Activated B cell treated with CpG ODN at 0.5 μM for 24 hours (primary cell): Measurements from ENCODE around the gene RABL6. TPM values are rescaled to one million over a fixed set of nuclear protein-coding genes. Genes with fewer than 3 reads are reported as not detected.
"Not testable (repeated sequence)": the region's sequence is repeated elsewhere in the genome, so short reads cannot be mapped to it uniquely, and the experiment has no call there.

Experiments
- ATAC-seq: fragments of 200-7000 bp; cut with Tn5 transposase; one replicate; pipeline ENCODE4 v1.10.0; 2021; ENCODE audit warnings: low read depth, mild to moderate bottlenecking, moderate library complexity
- CTCF ChIA-PET: fragments of 350-600 bp; sonication (Branson Sonifier 250); formaldehyde crosslinking; loops from one replicate; lab custom pipeline; 2021; ENCODE audit warnings: antibody characterized with exemption; lab: Charles Lee
- POLR2A ChIA-PET: fragments of 350-600 bp; sonication (Branson Sonifier 250); formaldehyde crosslinking; loops from one replicate; lab custom pipeline; 2021; ENCODE audit warnings: antibody characterized with exemption; lab: Charles Lee
- DNase-seq: peaks from one replicate; pipeline ENCODE4 v3.0.0; 2022
- H3K27ac Mint-ChIP-seq: one replicate; pipeline ENCODE4 v1.8.0; 2020; ENCODE audit warnings: mixed read lengths
- H3K27me3 Mint-ChIP-seq: one replicate; pipeline ENCODE4 v1.8.0; 2021; ENCODE audit warnings: mixed read lengths
- H3K36me3 Mint-ChIP-seq: one replicate; pipeline ENCODE4 v1.8.0; 2021; ENCODE audit warnings: low read depth, mixed read lengths
- H3K4me1 Mint-ChIP-seq: one replicate; pipeline ENCODE4 v1.8.0; 2021; ENCODE audit warnings: mixed read lengths
- H3K4me3 Mint-ChIP-seq: one replicate; pipeline ENCODE4 v1.8.0; 2020; ENCODE audit warnings: mild to moderate bottlenecking, mixed read lengths
- H3K9me3 Mint-ChIP-seq: one replicate; pipeline ENCODE4 v1.8.0; 2020; ENCODE audit warnings: mixed read lengths
- CTCF ChIP-seq: fragments of 200-600 bp; IDR thresholded peaks from one replicate; pipeline ENCODE4 v1.8.0; 2022; ENCODE audit warnings: antibody characterized with exemption, mild to moderate bottlenecking
- intact Hi-C: fragments of 100-400 bp; cut with micrococcal nuclease; formaldehyde crosslinking; loops from one replicate; pipeline ENCODE4 v1.15.1; 2024
- total RNA-seq: library from RNA; stranded (reverse); gene quantifications from 2 replicates; pipeline ENCODE4 v1.2.3, GENCODE V29; 2022

Gene RABL6
- total RNA-seq, 1 donor from 2014 or later, result 75.0 TPM

DNA sequence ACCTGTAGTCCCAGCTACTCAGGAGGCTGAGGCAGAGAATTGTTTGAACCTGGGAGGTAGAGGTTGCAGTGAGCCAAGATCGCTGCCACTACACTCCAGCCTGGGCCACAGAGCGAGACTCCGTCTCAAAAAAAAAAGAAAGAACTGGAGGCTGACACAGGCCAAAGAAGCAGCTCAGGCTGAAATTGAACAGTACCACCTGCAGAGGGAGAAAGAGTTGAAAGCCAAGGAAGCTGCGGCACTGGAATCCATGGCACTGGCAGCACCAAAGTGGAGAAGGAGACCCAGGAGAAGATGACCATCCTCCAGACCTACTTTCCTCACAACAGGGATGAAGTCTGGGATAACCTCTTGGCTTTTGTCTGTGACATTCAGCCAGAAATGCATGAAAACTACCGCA is 27.9 kb upstream of the RABL6 start:
- ChIA-PET CTCF (no interaction called here), POLR2A (no interaction called here)
- Mint-ChIP-seq H3K36me3 (no peaks in the 10 kb centered on the region), H3K27me3 (peaks cover 18% of the 10 kb centered on the region), H3K4me1 (peaks cover 8% of the 10 kb centered on the region), H3K4me3 (no peak overlapping the region), H3K27ac (no peak overlapping the region), H3K9me3 (no peaks in the 10 kb centered on the region)
- ATAC-seq, result no peak
- DNase-seq, result no peak
- no peak for TF ChIP-seq CTCF
- intact Hi-C loops, result no loop called here

DNA sequence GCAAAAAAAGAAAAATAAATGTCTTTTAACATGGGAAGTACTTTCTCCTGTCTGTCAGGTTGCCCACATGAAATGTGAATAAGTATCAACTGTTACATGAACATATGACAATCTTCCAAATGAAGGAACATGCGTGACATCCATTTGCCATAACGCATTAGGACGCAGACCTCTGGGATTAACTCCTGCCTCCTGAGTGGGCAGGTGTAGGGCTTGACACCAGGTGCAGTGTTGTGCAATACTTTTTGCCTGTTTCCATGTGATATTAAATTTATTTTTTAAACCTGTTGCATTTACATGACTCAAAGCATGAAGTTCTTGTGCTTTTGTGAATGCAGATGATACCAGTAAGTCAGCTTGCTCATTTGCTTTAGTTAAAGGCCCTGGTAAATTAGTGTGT is 25.3 kb upstream of the RABL6 start:
- no peak overlapping the region for H3K27ac Mint-ChIP-seq
- ATAC-seq (no peak), DNase-seq (no peak)
- no peaks in the 10 kb centered on the region for H3K36me3 Mint-ChIP-seq
- no peak overlapping the region for H3K4me3 Mint-ChIP-seq
- H3K27me3 Mint-ChIP-seq, result peaks cover 15% of the 10 kb centered on the region
- ChIA-PET CTCF (no interaction called here), POLR2A (no interaction called here)
- no peaks in the 10 kb centered on the region for H3K9me3 Mint-ChIP-seq
- peaks cover 11% of the 10 kb centered on the region for H3K4me1 Mint-ChIP-seq
- no peak for TF ChIP-seq CTCF
- intact Hi-C loops, result no loop called here

GRCh38 chr9:136784249-136784996 is 23.3 kb upstream of the RABL6 start:
- intact Hi-C loops, result loop anchor here (1.0 kb wide), 1 partner anchor 18 kb away; no protein-coding TSS in a partner anchor
- Mint-ChIP-seq H3K27ac (no peak overlapping the region), H3K4me1 (peaks cover 15% of the 10 kb centered on the region), H3K36me3 (no peaks in the 10 kb centered on the region), H3K4me3 (no peak overlapping the region), H3K9me3 (no peaks in the 10 kb centered on the region), H3K27me3 (no peaks in the 10 kb centered on the region)
- ChIA-PET CTCF (interaction anchor here (0.7 to 6.8 kb wide), 3 partner anchors 14 to 251 kb away, joined by 3 to 58 read pairs (median 3); no protein-coding TSS in a partner anchor), POLR2A (interaction anchor here (1.5 kb wide), 1 partner anchor 57 kb away, joined by 4 read pairs; no protein-coding TSS in a partner anchor)
- no peak for ATAC-seq
- DNase-seq, result no peak
- TF ChIP-seq CTCF, result no peak

GRCh38 chr9:136784997-136785361 is 22.8 kb upstream of the RABL6 start:
- DNase-seq (no peak), ATAC-seq (no peak)
- Mint-ChIP-seq H3K27ac (peak overlapping the region; percentile 14), H3K4me3 (no peak overlapping the region), H3K4me1 (peaks cover 15% of the 10 kb centered on the region), H3K27me3 (no peaks in the 10 kb centered on the region), H3K36me3 (no peaks in the 10 kb centered on the region), H3K9me3 (no peaks in the 10 kb centered on the region)
- ChIA-PET CTCF (interaction anchor here (1.4 to 6.8 kb wide), 2 partner anchors 247 to 250 kb away, joined by 4 to 58 read pairs; partner anchors contain the start of gene FUT7), POLR2A (interaction anchor here (1.5 kb wide), 1 partner anchor 57 kb away, joined by 4 read pairs; no protein-coding TSS in a partner anchor)
- no peak for TF ChIP-seq CTCF
- intact Hi-C loops, result loop anchor here (1.0 kb wide), 1 partner anchor 19 kb away; no protein-coding TSS in a partner anchor

DNA sequence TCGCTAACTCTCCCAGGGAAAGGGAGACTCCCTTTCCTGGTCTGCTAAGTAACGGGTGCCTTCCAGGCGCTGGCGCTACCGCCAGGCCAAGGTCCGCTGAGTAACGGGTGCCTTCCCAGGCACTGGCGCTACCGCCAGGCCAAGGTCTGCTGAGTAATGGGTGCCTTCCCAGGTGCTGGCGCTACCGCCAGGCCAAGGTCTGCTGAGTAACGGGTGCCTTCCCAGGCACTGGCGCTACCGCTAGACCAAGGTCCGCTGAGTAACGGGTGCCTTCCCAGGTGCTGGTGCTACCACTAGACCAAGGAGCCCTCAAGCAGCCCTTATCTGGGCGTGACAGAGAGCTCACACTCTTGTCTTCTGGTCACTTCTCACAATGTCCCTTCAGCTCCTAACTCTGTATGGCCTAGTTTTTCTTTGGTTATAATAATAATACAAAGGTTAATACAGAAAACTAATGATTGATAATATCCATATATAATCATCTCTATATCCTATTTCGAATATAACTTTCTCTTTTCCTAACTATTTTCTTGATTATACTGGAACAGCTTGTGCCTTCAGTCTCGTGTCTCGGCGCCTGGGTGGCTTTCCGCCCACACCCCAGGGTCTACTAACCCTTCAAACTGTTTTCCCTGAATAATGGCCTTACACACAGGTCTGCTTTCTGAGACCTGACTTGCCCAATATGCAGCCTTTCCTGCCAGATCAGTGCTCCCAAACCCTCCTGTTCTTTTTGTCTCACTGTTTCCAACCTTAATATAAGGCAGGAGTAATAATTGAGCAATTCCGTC is 22.0 kb upstream of the RABL6 start:
- H3K27me3 Mint-ChIP-seq, ATAC-seq, DNase-seq, intact Hi-C loops, H3K27ac Mint-ChIP-seq, H3K36me3 Mint-ChIP-seq, H3K4me3 Mint-ChIP-seq, H3K9me3 Mint-ChIP-seq: not testable (repeated sequence)
- ChIA-PET CTCF (interaction anchor here (0.7 to 6.8 kb wide), 6 partner anchors 8 to 282 kb away, joined by 3 to 58 read pairs (median 5); partner anchors contain the start of genes FUT7 and NPDC1), POLR2A (interaction anchor here (1.5 kb wide), 1 partner anchor 58 kb away, joined by 4 read pairs; no protein-coding TSS in a partner anchor)
- H3K4me1 Mint-ChIP-seq, result peaks cover 20% of the 10 kb centered on the region
